ENCODE data around the gene MAPK1.
"Not testable (repeated sequence)": the region's sequence is repeated elsewhere in the genome, so short reads cannot be mapped to it uniquely, and the experiment has no call there.

MAPK1 gene

DNA sequence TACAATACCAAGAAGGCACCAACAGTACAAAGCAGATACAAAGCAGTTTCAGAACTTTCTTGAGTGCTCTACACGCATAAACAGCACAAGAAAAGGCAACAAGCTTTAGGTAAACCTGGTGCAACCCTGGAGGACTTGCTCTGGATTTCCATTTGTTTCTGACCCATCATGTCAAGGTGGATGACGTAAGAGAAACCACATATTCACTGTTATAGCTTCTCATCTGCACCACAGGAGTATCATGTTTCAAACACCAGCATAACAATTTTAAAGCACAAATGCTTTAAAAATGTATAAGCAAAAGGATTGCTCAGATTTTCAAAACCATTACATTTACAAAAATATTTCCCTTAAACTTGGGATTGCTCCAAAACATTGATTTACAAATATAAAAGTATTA, 106.8 kb downstream of the MAPK1 start:
- FAIRE-seq: no peak

DNA sequence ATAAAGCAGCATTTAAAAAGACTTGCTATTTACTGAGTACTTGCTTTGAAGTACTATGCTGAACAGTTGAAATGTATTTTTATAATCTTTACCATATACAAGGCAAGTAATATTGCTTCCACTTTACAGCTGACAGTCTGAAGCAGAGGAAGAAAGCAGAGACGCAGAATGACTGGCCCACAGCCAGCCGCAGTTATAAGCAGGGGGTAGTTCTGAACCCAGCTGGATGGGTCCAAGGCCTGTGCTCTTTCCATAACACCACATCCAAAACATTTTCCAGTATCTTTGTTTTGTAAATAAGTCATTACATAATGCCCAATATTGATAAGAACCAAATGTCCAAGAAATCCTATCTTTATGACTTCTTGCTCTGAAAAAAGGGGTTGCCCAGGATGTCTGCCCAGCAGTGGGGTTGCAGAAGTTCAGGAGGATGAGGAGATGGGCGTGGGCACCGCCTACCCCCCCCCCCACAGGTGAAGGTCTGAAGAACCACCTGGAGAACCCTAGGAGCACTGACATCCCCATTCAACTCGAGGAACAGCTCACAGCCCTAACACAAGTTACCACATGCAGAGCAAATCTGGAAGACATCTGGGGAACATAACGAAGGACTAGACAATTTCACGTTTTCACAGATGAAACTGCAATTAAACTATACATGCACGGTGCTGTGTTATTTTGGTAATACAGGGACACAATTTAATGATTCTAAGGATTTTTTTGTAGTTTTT, 107.6 kb downstream of the MAPK1 start:
- no peak for TF ChIP-seq POLR2A (IDR thresholded peaks at IDR 0.05; ENCODE audit: low read depth, low read length)
- FAIRE-seq: no peak
- no peak for DNase-seq (ENCODE audit: insufficient read length, low spot score)

More for the DNA sequence above, 106.8 kb downstream of the MAPK1 start:
- no peak for DNase-seq (ENCODE audit: insufficient read length, low spot score)
- TF ChIP-seq POLR2A (IDR thresholded peaks at IDR 0.05; ENCODE audit: low read depth, low read length): no peak

DNA sequence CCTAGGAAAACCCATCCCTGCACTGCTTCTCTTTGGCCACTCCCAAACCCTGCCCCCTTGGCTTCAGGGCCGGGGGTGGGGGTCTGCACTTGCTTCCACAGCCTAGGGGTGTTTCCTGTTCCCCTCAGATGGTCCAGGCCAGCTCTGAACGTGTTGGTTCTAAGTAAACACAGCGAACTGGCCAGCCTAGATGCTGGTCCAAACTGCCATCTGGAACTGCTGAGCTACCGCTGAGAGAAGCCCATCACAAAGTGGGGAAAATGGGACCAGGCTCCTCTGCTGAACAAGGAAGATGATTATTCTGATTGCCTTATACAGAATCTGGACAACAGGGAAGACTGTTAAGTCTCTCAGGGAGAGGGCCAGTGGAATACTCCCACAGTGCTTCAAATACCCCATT, 108.4 kb downstream of the MAPK1 start:
- no peak for DNase-seq (ENCODE audit: insufficient read length, low spot score)
- no peak for TF ChIP-seq POLR2A (IDR thresholded peaks at IDR 0.05; ENCODE audit: low read depth, low read length)
- FAIRE-seq: no peak

DNA sequence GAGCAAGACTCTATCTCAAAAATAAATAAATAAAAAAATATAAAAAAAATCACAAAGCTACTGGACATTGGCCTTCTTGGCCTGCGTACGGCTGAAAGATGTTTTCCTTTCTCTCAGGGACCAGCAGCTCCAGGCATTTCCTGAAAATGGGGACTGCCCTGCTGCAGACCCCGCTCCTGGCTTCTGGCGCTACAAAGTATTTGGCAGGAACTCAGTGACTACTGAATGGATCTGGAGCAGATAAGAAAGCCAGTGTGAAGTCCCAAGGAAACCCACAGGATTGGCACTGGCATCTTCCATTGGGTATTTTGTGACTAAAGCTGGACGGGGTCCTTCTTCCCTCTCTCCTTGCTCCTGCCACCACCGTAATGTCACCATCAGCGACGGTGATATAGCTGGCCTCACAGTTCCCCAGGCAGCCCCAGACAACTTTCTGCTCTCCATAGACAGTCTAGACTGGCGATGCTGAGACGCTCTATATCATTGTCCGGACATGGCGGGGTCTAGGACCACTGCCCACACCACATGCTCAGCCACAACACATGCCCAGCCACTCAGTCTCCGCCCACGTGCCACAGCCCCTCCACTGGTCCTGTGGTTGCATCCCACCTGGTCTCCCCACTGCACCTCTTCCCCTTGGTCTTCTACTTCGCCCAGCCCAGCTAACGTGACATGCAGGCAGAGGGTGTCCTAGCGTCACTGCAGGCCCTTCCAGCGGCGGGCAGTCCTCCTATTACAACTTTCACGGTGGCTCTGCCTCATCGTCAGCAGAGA, 109.2 kb downstream of the MAPK1 start:
- no peak for TF ChIP-seq POLR2A (IDR thresholded peaks at IDR 0.05; ENCODE audit: low read depth, low read length)
- FAIRE-seq: no peak
- no peak for DNase-seq (ENCODE audit: insufficient read length, low spot score)

DNA sequence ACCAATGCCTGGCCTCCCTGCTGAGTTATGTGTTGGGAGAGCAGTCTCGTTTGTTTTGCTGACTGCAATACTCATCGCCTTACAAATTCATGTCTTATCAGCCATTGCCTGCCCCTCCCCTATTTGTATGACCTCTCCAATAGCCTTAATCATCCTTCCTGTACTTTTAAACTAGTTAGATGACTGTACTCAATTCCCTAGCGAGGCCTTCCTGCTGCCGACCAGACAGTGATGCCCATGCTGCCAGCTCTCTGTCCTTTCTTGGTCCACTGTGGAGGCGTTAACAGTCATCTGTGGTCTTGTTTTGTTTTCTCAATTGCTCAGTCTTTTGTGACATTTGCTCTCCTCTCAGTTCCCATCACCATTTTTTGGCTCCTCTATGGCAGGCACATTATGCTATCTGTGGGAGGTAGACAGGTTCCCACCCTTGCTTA, 111.6 kb downstream of the MAPK1 start:
- no peak for TF ChIP-seq POLR2A (IDR thresholded peaks at IDR 0.05; ENCODE audit: low read depth, low read length)
- FAIRE-seq: no peak
- peak; percentile 57 for DNase-seq (ENCODE audit: insufficient read length, low spot score)

DNA sequence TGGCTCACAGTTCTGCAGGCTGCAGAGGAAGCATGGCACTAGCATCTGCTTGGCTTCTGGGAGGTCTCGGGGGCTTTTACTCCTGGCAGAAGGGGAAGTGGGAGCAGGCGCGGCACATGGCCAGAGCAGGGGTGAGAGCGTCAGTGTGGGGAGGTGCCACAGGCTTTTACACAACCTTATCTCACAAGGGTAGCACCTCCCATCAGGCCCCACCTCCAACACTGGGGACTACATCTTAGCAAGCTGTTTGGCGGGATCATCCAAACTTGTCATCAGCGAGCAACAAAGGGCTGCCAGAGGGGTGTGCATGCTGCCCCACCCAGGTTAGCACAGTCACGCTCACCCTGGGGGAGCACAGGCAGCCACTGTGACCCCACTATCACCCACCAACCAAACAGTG, 112.9 kb downstream of the MAPK1 start:
- DNase-seq (ENCODE audit: insufficient read length, low spot score) (no peak), FAIRE-seq (no peak)
- TF ChIP-seq POLR2A (IDR thresholded peaks at IDR 0.05; ENCODE audit: low read depth, low read length): no peak

DNA sequence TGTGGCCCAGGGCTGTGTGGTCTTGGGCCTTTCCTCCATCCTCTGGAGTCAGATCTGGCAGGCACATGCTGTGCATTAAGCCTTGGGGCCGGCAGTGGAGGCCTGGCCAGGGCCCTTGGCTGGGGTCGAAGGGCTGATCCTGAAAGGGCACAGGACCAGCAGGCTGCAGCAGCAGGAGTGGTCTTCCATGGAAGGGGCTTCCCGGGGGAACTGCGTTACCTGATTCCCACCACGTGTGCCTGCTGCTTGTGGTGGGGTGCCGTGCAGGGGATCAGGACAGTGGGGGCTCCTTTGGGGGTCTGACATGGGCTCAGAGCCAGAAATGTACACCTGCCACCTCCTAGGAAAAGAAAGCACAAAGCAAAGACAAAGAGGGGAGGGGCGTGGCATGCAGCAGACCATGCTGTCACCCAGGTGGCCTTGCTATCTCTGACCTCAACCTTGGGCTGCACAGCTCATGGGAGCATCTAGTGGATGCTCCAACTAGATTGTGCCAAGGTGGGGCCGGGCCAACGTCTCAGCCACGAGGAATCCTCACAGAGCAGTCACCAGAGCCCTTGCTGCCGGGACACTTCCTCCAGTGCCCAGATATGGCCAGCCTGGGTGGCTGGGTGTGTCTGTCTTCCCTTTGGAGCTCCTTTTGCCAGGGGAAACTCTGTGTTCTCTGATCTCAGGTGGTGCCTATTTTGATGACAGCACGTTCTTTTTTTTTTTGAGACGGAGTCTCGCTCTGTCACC, 113.9 kb downstream of the MAPK1 start:
- no peak for TF ChIP-seq POLR2A (IDR thresholded peaks at IDR 0.05; ENCODE audit: low read depth, low read length)
- FAIRE-seq (no peak), DNase-seq (ENCODE audit: insufficient read length, low spot score) (no peak)

DNA sequence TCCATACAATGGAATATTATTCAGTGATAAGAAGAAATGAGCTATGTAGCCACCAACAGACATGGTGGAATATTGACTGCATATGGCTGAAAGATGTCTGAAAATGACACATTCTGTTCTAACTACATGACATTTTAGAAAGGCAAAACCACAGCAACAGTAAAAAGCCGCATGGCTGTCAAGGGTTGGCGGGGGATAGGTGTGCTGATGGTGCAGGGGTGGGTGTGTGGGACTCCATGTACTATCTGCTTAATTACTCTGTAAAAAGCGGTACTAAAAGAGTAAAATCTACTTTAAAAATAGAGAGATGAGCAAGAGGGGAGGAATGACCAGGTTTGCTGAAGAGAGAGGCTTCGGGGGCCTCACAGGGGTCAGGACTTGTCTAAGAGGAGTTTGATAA, 115.2 kb downstream of the MAPK1 start:
- FAIRE-seq (no peak), DNase-seq (ENCODE audit: insufficient read length, low spot score) (no peak)
- TF ChIP-seq POLR2A (IDR thresholded peaks at IDR 0.05; ENCODE audit: low read depth, low read length): no peak

DNA sequence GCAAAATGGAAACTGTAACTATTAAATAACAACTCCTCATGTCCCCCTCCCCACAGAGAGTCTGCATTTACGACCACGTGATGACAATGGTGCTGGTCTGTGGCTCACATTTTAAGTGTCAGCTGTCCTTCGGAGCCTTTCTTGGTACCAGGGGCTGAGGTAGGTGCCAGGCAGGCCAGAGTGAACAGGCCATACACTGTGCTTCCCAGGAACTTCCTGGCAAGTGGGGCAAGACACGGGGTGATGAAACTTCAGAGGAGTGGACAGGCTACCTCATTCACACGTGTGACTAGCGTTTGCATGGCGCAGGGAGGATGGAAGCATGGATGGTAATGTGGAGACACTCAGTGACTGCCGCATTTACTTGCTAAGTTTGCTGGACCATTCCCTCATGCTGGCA, 121.5 kb downstream of the MAPK1 start:
- TF ChIP-seq POLR2A (IDR thresholded peaks at IDR 0.05; ENCODE audit: low read depth, low read length): no peak
- DNase-seq (ENCODE audit: insufficient read length, low spot score) (no peak), FAIRE-seq (no peak)

DNA sequence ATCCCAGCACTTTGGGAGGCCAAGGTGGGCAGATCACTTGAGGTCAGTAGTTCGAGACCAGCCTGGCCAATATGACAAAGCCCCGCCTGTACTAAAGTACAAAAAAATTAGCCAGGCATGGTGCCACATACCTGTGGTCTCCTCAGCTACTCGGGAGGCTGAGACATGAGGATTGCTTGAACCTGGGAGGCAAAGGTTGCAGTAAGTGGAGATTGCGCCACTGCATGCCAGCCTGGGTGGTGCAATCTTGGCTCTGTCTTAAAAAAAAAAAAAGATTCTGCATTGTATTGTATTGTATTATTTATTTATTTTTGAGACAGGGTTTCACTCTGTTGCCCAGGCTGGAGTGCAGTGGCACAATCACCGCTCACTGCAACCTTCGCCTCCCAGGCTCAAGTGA, 122.5 kb downstream of the MAPK1 start:
- not testable (repeated sequence) for DNase-seq (ENCODE audit: insufficient read length, low spot score); FAIRE-seq

DNA sequence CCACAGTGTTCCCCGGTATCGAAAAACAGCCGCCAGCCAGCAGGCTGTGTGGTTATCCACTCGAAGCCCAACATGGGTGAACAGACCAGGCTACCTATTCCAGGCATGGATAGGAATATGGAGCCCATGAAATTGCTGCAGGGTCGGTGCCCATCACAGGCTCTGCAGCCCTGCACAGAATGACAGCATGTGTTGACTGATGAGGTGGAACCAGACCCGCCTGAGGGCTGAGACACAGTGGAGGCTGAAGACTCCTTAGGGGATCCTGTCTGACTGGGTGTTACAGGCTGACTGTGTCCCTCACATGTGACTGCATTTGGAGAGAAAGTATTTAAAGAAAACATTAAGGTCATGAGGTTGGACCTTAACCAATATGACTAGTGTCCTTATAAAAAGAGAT, 125.7 kb downstream of the MAPK1 start:
- FAIRE-seq: no peak
- no peak for TF ChIP-seq POLR2A (IDR thresholded peaks at IDR 0.05; ENCODE audit: low read depth, low read length)
- no peak for DNase-seq (ENCODE audit: insufficient read length, low spot score)

DNA sequence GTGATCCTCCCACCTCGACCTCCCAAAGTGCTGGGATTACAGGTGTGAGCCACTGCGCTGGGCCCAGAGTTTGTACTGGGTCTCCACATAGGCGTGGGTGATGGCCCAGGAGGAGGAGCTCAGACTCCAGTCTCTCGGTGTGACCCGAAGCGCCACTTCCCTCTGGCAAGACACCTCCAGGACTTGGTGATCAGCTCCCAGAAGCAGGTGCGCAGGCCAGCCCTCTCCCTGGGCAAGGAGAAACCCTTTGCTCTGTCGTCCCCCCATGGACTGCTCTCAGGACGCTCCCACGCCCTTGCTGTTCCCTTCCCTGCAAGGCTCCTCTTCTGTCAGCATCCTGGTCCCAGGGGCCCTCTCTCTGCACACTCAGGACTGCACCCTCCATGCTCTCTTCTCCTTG, 126.4 kb downstream of the MAPK1 start:
- FAIRE-seq (no peak), DNase-seq (ENCODE audit: insufficient read length, low spot score) (no peak)
- TF ChIP-seq POLR2A (IDR thresholded peaks at IDR 0.05; ENCODE audit: low read depth, low read length): no peak

DNA sequence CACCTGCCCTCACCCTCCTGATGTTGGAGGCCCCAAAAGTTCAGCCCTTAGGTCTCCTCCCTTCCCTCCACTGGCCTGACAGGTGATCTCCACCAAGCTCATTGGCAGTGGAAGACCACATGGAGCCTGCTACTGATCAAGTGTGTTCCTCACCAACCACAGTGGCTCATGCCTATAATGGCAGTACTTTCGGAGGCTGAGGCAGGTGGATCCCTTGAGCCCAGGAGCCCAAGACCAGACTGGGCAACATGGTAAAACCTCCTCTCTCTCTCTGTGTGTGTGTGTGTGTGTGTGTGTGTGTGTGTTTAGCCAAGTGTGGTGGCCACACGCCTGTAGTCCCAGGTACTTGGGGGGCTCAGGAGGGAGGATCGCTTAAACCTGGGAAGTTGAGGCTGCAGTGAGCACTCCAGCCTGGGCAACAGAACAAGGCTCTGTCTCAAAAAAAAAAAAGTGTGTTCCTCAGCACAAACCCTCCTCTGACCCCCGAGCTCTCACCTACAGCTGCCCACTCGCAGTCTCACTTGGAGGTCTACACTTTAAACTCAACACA, 127.5 kb downstream of the MAPK1 start:
- TF ChIP-seq POLR2A (IDR thresholded peaks at IDR 0.05; ENCODE audit: low read depth, low read length): no peak
- no peak for FAIRE-seq
- no peak for DNase-seq (ENCODE audit: insufficient read length, low spot score)

DNA sequence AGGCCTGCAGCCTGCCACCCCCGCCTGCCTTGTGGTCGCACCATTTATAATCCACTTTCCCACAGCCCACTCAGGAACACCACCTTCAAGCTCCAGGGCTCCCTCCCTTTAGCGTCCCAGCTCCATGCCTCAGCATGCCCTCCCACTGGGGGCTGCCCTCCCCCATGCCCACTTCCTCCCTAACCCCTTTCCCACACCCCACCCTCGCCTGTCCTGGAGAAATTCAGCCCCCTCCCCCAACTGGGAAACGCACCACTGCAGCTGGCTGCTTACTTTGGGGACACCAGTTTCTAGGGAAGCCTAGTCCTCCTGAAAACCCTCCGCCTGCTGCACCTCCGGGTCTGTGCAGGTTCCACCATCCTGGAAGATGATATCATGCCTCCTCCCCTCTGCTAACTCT, 128.5 kb downstream of the MAPK1 start:
- no peak for FAIRE-seq
- no peak for TF ChIP-seq POLR2A (IDR thresholded peaks at IDR 0.05; ENCODE audit: low read depth, low read length)
- DNase-seq (ENCODE audit: insufficient read length, low spot score): no peak

Measured in H54 (cell line).